Activated naive CD4-positive, alpha-beta T cell treated with anti-CD3 and anti-CD28 coated beads, Interleukin-2, amount 10 ng/mL, durations not matched to agents 7 days and 5 days (primary cell): ENCODE data around the gene EPB41L2.
"Not testable (repeated sequence)": the region's sequence is repeated elsewhere in the genome, so short reads cannot be mapped to it uniquely, and the experiment has no call there.

Source experiments
- CTCF ChIA-PET: fragments of 350-600 bp; sonication (Branson Sonifier 250); formaldehyde crosslinking; loops from one replicate; lab custom pipeline; 2021; ENCODE audit warnings: antibody characterized with exemption; lab: Charles Lee
- DNase-seq: peaks from one replicate; pipeline ENCODE4 v3.0.0-alpha.2; 2020
- H3K27ac Mint-ChIP-seq: one replicate; pipeline ENCODE4 v1.8.0; 2021; ENCODE audit warnings: mild to moderate bottlenecking, moderate library complexity, mixed read lengths
- H3K27me3 Mint-ChIP-seq: one replicate; pipeline ENCODE4 v1.8.0; 2021; ENCODE audit warnings: mild to moderate bottlenecking, mixed read lengths
- H3K36me3 Mint-ChIP-seq: one replicate; pipeline ENCODE4 v1.8.0; 2021; ENCODE audit warnings: mixed read lengths
- H3K4me1 Mint-ChIP-seq: one replicate; pipeline ENCODE4 v1.8.0; 2021; ENCODE audit warnings: mixed read lengths
- H3K4me3 Mint-ChIP-seq: one replicate; pipeline ENCODE4 v1.8.0; 2021; ENCODE audit warnings: mild to moderate bottlenecking, moderate library complexity, mixed read lengths
- H3K9me3 Mint-ChIP-seq: one replicate; pipeline ENCODE4 v1.8.0; 2021; ENCODE audit warnings: mixed read lengths

The EPB41L2 gene

GRCh38 chr6:130961148-130961547, 101.9 kb downstream of the EPB41L2 start:
- CTCF ChIA-PET = no interaction called here
- Mint-ChIP-seq H3K27ac (no peak overlapping the region), H3K9me3 (no peaks in the 10 kb centered on the region), H3K4me1 (no peaks in the 10 kb centered on the region), H3K27me3 (no peaks in the 10 kb centered on the region), H3K4me3 (no peak overlapping the region), H3K36me3 (no peaks in the 10 kb centered on the region)
- DNase-seq = no peak

GRCh38 chr6:130959951-130960350, 103.1 kb downstream of the EPB41L2 start:
- Mint-ChIP-seq H3K4me3 (no peak overlapping the region), H3K4me1 (no peaks in the 10 kb centered on the region), H3K27ac (no peak overlapping the region), H3K27me3 (no peaks in the 10 kb centered on the region), H3K9me3 (no peaks in the 10 kb centered on the region), H3K36me3 (no peaks in the 10 kb centered on the region)
- CTCF ChIA-PET = no interaction called here
- no peak for DNase-seq

- Mint-ChIP-seq H3K9me3 (no peaks in the 10 kb centered on the region), H3K27ac (no peak overlapping the region), H3K4me3 (no peak overlapping the region), H3K36me3 (no peaks in the 10 kb centered on the region), H3K4me1 (no peaks in the 10 kb centered on the region), H3K27me3 (no peaks in the 10 kb centered on the region)
- CTCF ChIA-PET = no interaction called here
- no peak for DNase-seq
Observed at GRCh38 chr6:130958468-130958867, 104.6 kb downstream of the EPB41L2 start.

GRCh38 chr6:130955755-130956154, 107.3 kb downstream of the EPB41L2 start:
- no peaks in the 10 kb centered on the region for H3K36me3 Mint-ChIP-seq
- DNase-seq = no peak
- H3K4me1 Mint-ChIP-seq = no peaks in the 10 kb centered on the region
- H3K27ac Mint-ChIP-seq = no peak overlapping the region
- CTCF ChIA-PET = no interaction called here
- no peaks in the 10 kb centered on the region for H3K9me3 Mint-ChIP-seq
- no peak overlapping the region for H3K4me3 Mint-ChIP-seq
- H3K27me3 Mint-ChIP-seq = no peaks in the 10 kb centered on the region

GRCh38 chr6:130949553-130949952, 113.5 kb downstream of the EPB41L2 start:
- Mint-ChIP-seq H3K27me3 (no peaks in the 10 kb centered on the region), H3K9me3 (no peaks in the 10 kb centered on the region), H3K4me1 (no peaks in the 10 kb centered on the region), H3K36me3 (no peaks in the 10 kb centered on the region), H3K27ac (no peak overlapping the region), H3K4me3 (no peak overlapping the region)
- DNase-seq = no peak
- CTCF ChIA-PET = no interaction called here

GRCh38 chr6:130947464-130947863, 115.6 kb downstream of the EPB41L2 start:
- Mint-ChIP-seq H3K4me1 (no peaks in the 10 kb centered on the region), H3K9me3 (no peaks in the 10 kb centered on the region), H3K36me3 (no peaks in the 10 kb centered on the region), H3K4me3 (no peak overlapping the region), H3K27me3 (no peaks in the 10 kb centered on the region), H3K27ac (no peak overlapping the region)
- CTCF ChIA-PET = no interaction called here
- no peak for DNase-seq

GRCh38 chr6:130946076-130946475, 117.0 kb downstream of the EPB41L2 start:
- Mint-ChIP-seq H3K27ac (no peak overlapping the region), H3K9me3 (no peaks in the 10 kb centered on the region), H3K4me3 (no peak overlapping the region), H3K4me1 (no peaks in the 10 kb centered on the region), H3K27me3 (no peaks in the 10 kb centered on the region), H3K36me3 (no peaks in the 10 kb centered on the region)
- no peak for DNase-seq
- CTCF ChIA-PET = no interaction called here

- Mint-ChIP-seq H3K27me3 (no peaks in the 10 kb centered on the region), H3K9me3 (no peaks in the 10 kb centered on the region), H3K4me1 (no peaks in the 10 kb centered on the region), H3K36me3 (no peaks in the 10 kb centered on the region), H3K4me3 (no peak overlapping the region), H3K27ac (no peak overlapping the region)
- no peak for DNase-seq
- CTCF ChIA-PET = no interaction called here
Observed at GRCh38 chr6:130945401-130945919, 117.6 kb downstream of the EPB41L2 start.

GRCh38 chr6:130944486-130944885, 118.6 kb downstream of the EPB41L2 start:
- no peak for DNase-seq
- Mint-ChIP-seq H3K4me1 (no peaks in the 10 kb centered on the region), H3K4me3 (no peak overlapping the region), H3K27ac (no peak overlapping the region), H3K9me3 (no peaks in the 10 kb centered on the region), H3K27me3 (no peaks in the 10 kb centered on the region), H3K36me3 (no peaks in the 10 kb centered on the region)
- CTCF ChIA-PET = no interaction called here

GRCh38 chr6:130943738-130944137, 119.3 kb downstream of the EPB41L2 start:
- CTCF ChIA-PET = no interaction called here
- no peak overlapping the region for H3K27ac Mint-ChIP-seq
- H3K9me3 Mint-ChIP-seq = no peaks in the 10 kb centered on the region
- H3K27me3 Mint-ChIP-seq = no peaks in the 10 kb centered on the region
- no peak overlapping the region for H3K4me3 Mint-ChIP-seq
- no peaks in the 10 kb centered on the region for H3K4me1 Mint-ChIP-seq
- DNase-seq = no peak
- no peaks in the 10 kb centered on the region for H3K36me3 Mint-ChIP-seq

- CTCF ChIA-PET, H3K27ac Mint-ChIP-seq, H3K4me3 Mint-ChIP-seq, H3K36me3 Mint-ChIP-seq, H3K4me1 Mint-ChIP-seq, H3K27me3 Mint-ChIP-seq, H3K9me3 Mint-ChIP-seq, DNase-seq: not testable (repeated sequence)
Observed at GRCh38 chr6:130942752-130943151, 120.3 kb downstream of the EPB41L2 start.

- DNase-seq = no peak
- H3K4me3 Mint-ChIP-seq = no peak overlapping the region
- no peaks in the 10 kb centered on the region for H3K36me3 Mint-ChIP-seq
- no peaks in the 10 kb centered on the region for H3K4me1 Mint-ChIP-seq
- CTCF ChIA-PET = no interaction called here
- H3K27me3 Mint-ChIP-seq = no peaks in the 10 kb centered on the region
- no peaks in the 10 kb centered on the region for H3K9me3 Mint-ChIP-seq
- H3K27ac Mint-ChIP-seq = no peak overlapping the region
Observed at GRCh38 chr6:130937942-130938604, 125.0 kb downstream of the EPB41L2 start.

GRCh38 chr6:130936933-130937332, 126.1 kb downstream of the EPB41L2 start:
- Mint-ChIP-seq H3K9me3 (no peaks in the 10 kb centered on the region), H3K27ac (no peak overlapping the region), H3K27me3 (no peaks in the 10 kb centered on the region), H3K4me1 (no peaks in the 10 kb centered on the region), H3K36me3 (no peaks in the 10 kb centered on the region), H3K4me3 (no peak overlapping the region)
- DNase-seq = no peak
- CTCF ChIA-PET = no interaction called here

- Mint-ChIP-seq H3K9me3 (no peaks in the 10 kb centered on the region), H3K36me3 (no peaks in the 10 kb centered on the region), H3K27ac (no peak overlapping the region), H3K4me1 (no peaks in the 10 kb centered on the region), H3K4me3 (no peak overlapping the region), H3K27me3 (no peaks in the 10 kb centered on the region)
- CTCF ChIA-PET = no interaction called here
- no peak for DNase-seq
Observed at GRCh38 chr6:130935978-130936377, 127.1 kb downstream of the EPB41L2 start.

GRCh38 chr6:130934848-130935585, 128.0 kb downstream of the EPB41L2 start:
- no peaks in the 10 kb centered on the region for H3K27me3 Mint-ChIP-seq
- no peak overlapping the region for H3K27ac Mint-ChIP-seq
- no peaks in the 10 kb centered on the region for H3K36me3 Mint-ChIP-seq
- CTCF ChIA-PET = no interaction called here
- no peak for DNase-seq
- H3K9me3 Mint-ChIP-seq = no peaks in the 10 kb centered on the region
- H3K4me3 Mint-ChIP-seq = no peak overlapping the region
- no peaks in the 10 kb centered on the region for H3K4me1 Mint-ChIP-seq
